PC-9 (cell line): ENCODE data around the gene ANKRD33B. TPM values are rescaled to one million over a fixed set of nuclear protein-coding genes. Genes with fewer than 3 reads are reported as not detected.

ENCODE experiments used
- BruUV-seq: library from RNA; stranded (reverse); fragments of 400-500 nt; replicated peaks from 2 replicates; lab custom pipeline; 2021; lab: Mats Ljungman, UMichigan
- CTCF ChIA-PET: fragments of 300-600 bp; sonication (Branson Sonifier 250); formaldehyde crosslinking; loops from one replicate; lab custom pipeline; 2022; ENCODE audit warnings: antibody characterized with exemption; lab: Charles Lee
- POLR2A ChIA-PET: fragments of 300-600 bp; sonication (Branson Sonifier 250); formaldehyde crosslinking; loops from one replicate; lab custom pipeline; 2022; ENCODE audit warnings: antibody characterized with exemption; ENCODE audit not compliant: unreplicated experiment; lab: Charles Lee
- DNase-seq, 2 experiments: peaks; one replicate each; pipeline versions ENCODE4 v3.0.0 to v3.0.0-alpha.2; 2015 to 2022; ENCODE audit warnings: mixed read lengths in 1 of 2
- H2AFZ ChIP-seq: fragments of 200-600 bp; sonication (generic); 2 replicates; pipeline ENCODE4 v1.8.1; 2017; ENCODE audit warnings: antibody characterized with exemption
- H3F3A ChIP-seq: fragments of 200-600 bp; sonication (generic); 2 replicates; pipeline ENCODE4 v1.8.1; 2017; ENCODE audit warnings: antibody characterized with exemption, mild to moderate bottlenecking, low read depth; ENCODE audit not compliant: insufficient read depth
- H3K27ac ChIP-seq: fragments of 200-600 bp; sonication (generic); 2 replicates; pipeline ENCODE4 v1.6.1; 2016; ENCODE audit warnings: mixed run types
- H3K27me3 ChIP-seq: fragments of 200-600 bp; sonication (generic); 2 replicates; pipeline ENCODE4 v1.6.1; 2016; ENCODE audit warnings: low read depth, mixed run types; ENCODE audit not compliant: insufficient read depth
- H3K36me3 ChIP-seq: fragments of 200-600 bp; sonication (generic); 2 replicates; pipeline ENCODE4 v1.6.1; 2016; ENCODE audit warnings: low read depth, mixed run types
- H3K4me1 ChIP-seq: fragments of 200-600 bp; sonication (generic); replicated peaks from 2 replicates; pipeline ENCODE4 v1.6.1; 2016; ENCODE audit warnings: mixed run types; ENCODE audit not compliant: insufficient read depth
- H3K4me2 ChIP-seq: fragments of 200-600 bp; sonication (generic); 2 replicates; pipeline ENCODE4 v1.6.1; 2017; ENCODE audit warnings: mixed run types
- H3K4me3 ChIP-seq: fragments of 200-600 bp; sonication (generic); 2 replicates; pipeline ENCODE4 v1.6.1; 2016; ENCODE audit warnings: mixed run types
- H3K79me2 ChIP-seq: fragments of 200-600 bp; sonication (generic); 2 replicates; pipeline ENCODE4 v1.6.1; 2017; ENCODE audit warnings: low read depth, mixed run types
- H3K9me2 ChIP-seq: fragments of 200-600 bp; sonication (generic); 2 replicates; pipeline ENCODE4 v1.8.1; 2017; ENCODE audit warnings: mild to moderate bottlenecking; ENCODE audit not compliant: insufficient read depth
- H3K9me3 ChIP-seq: fragments of 200-600 bp; sonication (generic); 2 replicates; pipeline ENCODE4 v1.8.1; 2016; ENCODE audit warnings: low read depth; ENCODE audit not compliant: insufficient read depth
- H4K20me1 ChIP-seq: fragments of 200-600 bp; sonication (generic); 2 replicates; pipeline ENCODE4 v1.8.1; 2017; ENCODE audit not compliant: insufficient read depth
- EZH2 ChIP-seq: fragments of 200-600 bp; sonication (generic); IDR thresholded peaks from 2 replicates; pipeline ENCODE4 v1.8.0; 2017; ENCODE audit warnings: antibody characterized with exemption, low read depth
- intact Hi-C: fragments of 100-400 bp; cut with micrococcal nuclease; formaldehyde crosslinking; loops from one replicate; pipeline ENCODE4 v1.10.0; 2022; ENCODE audit not compliant: unreplicated experiment
- total RNA-seq: library from RNA; stranded (reverse); gene quantifications from 2 replicates; pipeline ENCODE4 v1.2.3, GENCODE V29; 2021
- TF ChIP-seq, protein P1 (sequence below): fragments of 200-600 bp; sonication (generic); conservative IDR thresholded peaks from 2 replicates; pipeline ENCODE4 v1.6.1; 2017; ENCODE audit warnings: mixed run types, antibody characterized with exemption, mild to moderate bottlenecking, moderate library complexity

The ANKRD33B gene
- total RNA-seq, 1 experiment from 2014 or later: 32.1 TPM

DNA sequence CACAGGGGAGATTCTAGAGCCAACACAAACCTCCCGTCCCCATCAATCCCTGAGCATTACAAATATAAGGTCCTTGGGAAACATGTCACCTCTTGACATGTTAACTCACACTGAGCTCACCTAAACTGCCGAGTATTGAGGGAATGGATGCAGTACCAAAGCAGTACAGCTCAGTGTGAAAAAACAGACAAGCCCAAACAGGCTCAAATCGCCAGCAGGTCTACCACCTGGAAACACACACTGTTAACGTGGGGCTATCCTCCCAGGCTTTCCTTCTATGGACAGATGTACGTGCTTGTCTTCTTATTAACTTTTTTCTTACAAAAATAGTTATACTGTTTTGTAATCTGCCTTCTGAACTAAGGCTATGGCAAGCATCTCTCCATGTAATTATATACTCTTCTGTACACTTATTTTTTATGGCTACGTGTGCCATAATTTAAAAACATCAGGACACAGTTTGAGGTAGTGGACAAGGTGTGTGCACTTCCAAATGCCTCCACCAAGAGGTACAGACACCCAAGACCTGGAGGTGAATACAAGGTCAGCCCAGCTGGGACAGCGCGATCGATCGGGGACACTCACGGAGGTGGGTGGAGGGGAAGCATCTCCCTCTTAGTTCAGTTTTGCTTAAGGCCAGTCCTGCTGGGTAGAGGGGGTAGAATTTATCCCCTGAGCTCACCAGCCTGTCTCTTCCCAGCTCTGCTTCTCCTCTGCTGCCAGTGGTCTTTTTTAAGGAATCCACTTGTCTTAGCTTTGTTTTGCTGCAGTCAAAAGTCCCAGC lies 120.6 kb downstream of the ANKRD33B start:
- intact Hi-C loops: no loop called here
- Histone ChIP-seq H3K9me3 (no peaks in the 10 kb centered on the region), H3K79me2 (peaks cover 7% of the 10 kb centered on the region; the same call in 1 of the 2 replicates), H3K4me3 (no peak overlapping the region), H3K4me2 (no peak overlapping the region), H3K27me3 (no peaks in the 10 kb centered on the region), H3K4me1 (no peaks in the 10 kb centered on the region), H3F3A (no peaks in the 10 kb centered on the region), H3K9me2 (no peaks in the 10 kb centered on the region), H4K20me1 (no peaks in the 10 kb centered on the region), H3K36me3 (peaks cover 33% of the 10 kb centered on the region; the same call in 1 of the 2 replicates), H2AFZ (no peak overlapping the region), H3K27ac (no peak overlapping the region)
- CTCF ChIA-PET: no interaction called here
- POLR2A ChIA-PET: interaction anchor here (0.5 kb wide), 1 partner anchor 567 kb away, joined by 6 read pairs; no protein-coding TSS in a partner anchor
- no TSS peak for BruUV-seq
- DNase-seq: no peak
- no peak for TF ChIP-seq EZH2
- TF ChIP-seq, protein P1, sequence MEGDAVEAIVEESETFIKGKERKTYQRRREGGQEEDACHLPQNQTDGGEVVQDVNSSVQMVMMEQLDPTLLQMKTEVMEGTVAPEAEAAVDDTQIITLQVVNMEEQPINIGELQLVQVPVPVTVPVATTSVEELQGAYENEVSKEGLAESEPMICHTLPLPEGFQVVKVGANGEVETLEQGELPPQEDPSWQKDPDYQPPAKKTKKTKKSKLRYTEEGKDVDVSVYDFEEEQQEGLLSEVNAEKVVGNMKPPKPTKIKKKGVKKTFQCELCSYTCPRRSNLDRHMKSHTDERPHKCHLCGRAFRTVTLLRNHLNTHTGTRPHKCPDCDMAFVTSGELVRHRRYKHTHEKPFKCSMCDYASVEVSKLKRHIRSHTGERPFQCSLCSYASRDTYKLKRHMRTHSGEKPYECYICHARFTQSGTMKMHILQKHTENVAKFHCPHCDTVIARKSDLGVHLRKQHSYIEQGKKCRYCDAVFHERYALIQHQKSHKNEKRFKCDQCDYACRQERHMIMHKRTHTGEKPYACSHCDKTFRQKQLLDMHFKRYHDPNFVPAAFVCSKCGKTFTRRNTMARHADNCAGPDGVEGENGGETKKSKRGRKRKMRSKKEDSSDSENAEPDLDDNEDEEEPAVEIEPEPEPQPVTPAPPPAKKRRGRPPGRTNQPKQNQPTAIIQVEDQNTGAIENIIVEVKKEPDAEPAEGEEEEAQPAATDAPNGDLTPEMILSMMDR: no peak

DNA sequence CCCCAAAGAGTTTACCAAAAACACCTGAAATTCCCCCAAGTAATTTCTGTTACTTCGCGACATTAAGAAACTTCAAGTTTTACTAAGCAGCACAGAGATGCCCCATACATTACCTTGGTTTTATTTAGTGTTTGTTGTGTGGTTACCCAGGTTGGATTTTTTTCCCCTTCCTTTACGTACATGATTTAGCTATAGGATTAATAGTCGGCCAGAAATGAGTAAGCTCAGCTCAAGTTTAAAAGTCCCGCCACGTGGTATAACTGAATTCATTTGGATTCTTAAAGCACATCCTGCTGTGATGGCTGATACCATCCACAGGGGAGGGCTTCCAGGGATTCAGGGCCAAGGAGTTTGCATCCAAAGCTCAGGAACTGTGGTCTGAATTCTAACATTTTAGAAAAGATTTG lies 121.2 kb downstream of the ANKRD33B start:
- DNase-seq: no peak
- CTCF ChIA-PET: no interaction called here
- Histone ChIP-seq H3K27me3 (no peaks in the 10 kb centered on the region), H3K4me3 (no peak overlapping the region), H3K9me2 (no peaks in the 10 kb centered on the region), H4K20me1 (no peaks in the 10 kb centered on the region), H3F3A (no peaks in the 10 kb centered on the region), H3K79me2 (peaks cover 7% of the 10 kb centered on the region; the same call in 1 of the 2 replicates), H3K4me2 (no peak overlapping the region), H3K4me1 (no peaks in the 10 kb centered on the region), H3K27ac (no peak overlapping the region), H3K9me3 (no peaks in the 10 kb centered on the region), H2AFZ (no peak overlapping the region), H3K36me3 (peaks cover 36% of the 10 kb centered on the region; the same call in 1 of the 2 replicates)
- no peak for TF ChIP-seq EZH2
- TF ChIP-seq, protein P1: no peak
- intact Hi-C loops: no loop called here
- POLR2A ChIA-PET: interaction anchor here (0.5 kb wide), 1 partner anchor 567 kb away, joined by 6 read pairs; no protein-coding TSS in a partner anchor
- BruUV-seq: no TSS peak

DNA sequence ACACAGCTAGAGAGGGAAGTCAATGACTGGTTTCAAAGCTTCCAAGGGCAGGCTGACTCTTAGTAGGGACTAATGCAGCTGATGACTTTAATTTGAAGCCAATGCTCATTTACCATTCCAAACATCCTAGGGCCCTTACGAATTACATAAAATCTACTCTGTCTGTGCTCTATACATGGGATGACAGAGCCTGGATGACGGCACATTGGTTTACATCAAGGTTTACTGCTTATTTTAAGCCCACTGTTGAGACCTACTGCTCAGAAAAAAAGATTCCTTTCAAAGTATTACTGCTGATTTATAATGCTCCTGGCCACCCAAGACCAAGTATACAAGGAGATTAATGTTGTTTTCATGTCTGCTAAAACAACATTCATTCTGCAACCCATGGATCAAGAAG lies 123.0 kb downstream of the ANKRD33B start:
- Histone ChIP-seq H2AFZ (no peak overlapping the region), H3K4me3 (no peak overlapping the region), H3K4me2 (no peak overlapping the region), H3K4me1 (peaks cover 6% of the 10 kb centered on the region; the same call in 1 of the 2 replicates), H3K9me2 (no peaks in the 10 kb centered on the region), H4K20me1 (no peaks in the 10 kb centered on the region; the same call in 1 of the 2 replicates), H3K9me3 (no peaks in the 10 kb centered on the region), H3F3A (no peaks in the 10 kb centered on the region), H3K27ac (no peak overlapping the region), H3K27me3 (no peaks in the 10 kb centered on the region), H3K79me2 (peaks cover 14% of the 10 kb centered on the region), H3K36me3 (peaks cover 36% of the 10 kb centered on the region; the same call in 1 of the 2 replicates)
- intact Hi-C loops: no loop called here
- no peak for TF ChIP-seq EZH2
- BruUV-seq: no TSS peak
- no peak for DNase-seq
- POLR2A ChIA-PET: no interaction called here
- CTCF ChIA-PET: no interaction called here
